ENCODE measurements around the gene CCDC57. TPM values are rescaled to one million over a fixed set of nuclear protein-coding genes. Genes with fewer than 3 reads are reported as not detected.

Gene CCDC57
- total RNA-seq, 4 donors from 2014 or later = 7.9 to 22.1 (median 9.8) TPM

- WGBS, 2 donors = 0 to 27% methylated on average over 1 to 3 of the region's 20 CpGs
- DNase-seq = no peak
- Histone ChIP-seq H3K4me3 (no peak overlapping the region), H3K27ac (peak overlapping the region; percentile 47 to 86 (median 78)), H3K36me3 (peaks cover 29 to 82% (median 34%) of the 10 kb centered on the region in 3 donors), H3K4me1 (peaks cover 69 to 99% (median 76%) of the 10 kb centered on the region in 3 donors), H3K27me3 (no peaks in the 10 kb centered on the region), H3K9me3 (no peaks in the 10 kb centered on the region)
- TF ChIP-seq POLR2A (IDR thresholded peaks at IDR 0.05) (peak in 1 of 4 donors; percentile 3), CTCF (IDR thresholded peaks at IDR 0.05) (no peak)
- intact Hi-C loops (cut with DNase I) = no loop called here
These were observed 29.5 kb upstream of the CCDC57 start for GRCh38 chr17:82241926-82242697.

GRCh38 chr17:82241183-82241925 is 28.7 kb upstream of the CCDC57 start:
- no peaks in the 10 kb centered on the region for H3K9me3 ChIP-seq
- TF ChIP-seq CTCF (IDR thresholded peaks at IDR 0.05) (no peak), POLR2A (IDR thresholded peaks at IDR 0.05) (peak in 2 of 4 donors; percentile 8 to 10)
- peak overlapping the region in 1 of 4 donors; percentile 2 for H3K4me3 ChIP-seq
- intact Hi-C loops (cut with DNase I) = no loop called here
- no peaks in the 10 kb centered on the region for H3K27me3 ChIP-seq
- peak overlapping the region; percentile 47 to 86 (median 78) for H3K27ac ChIP-seq
- H3K36me3 ChIP-seq = peaks cover 29 to 80% (median 34%) of the 10 kb centered on the region in 3 donors
- H3K4me1 ChIP-seq = peaks cover 66 to 99% (median 69%) of the 10 kb centered on the region in 3 donors
- WGBS, 2 donors = 17 to 90% methylated on average over 4 to 5 of the region's 27 CpGs
- no peak for DNase-seq

- no peaks in the 10 kb centered on the region for H3K27me3 ChIP-seq
- peaks cover 23 to 73% (median 28%) of the 10 kb centered on the region in 3 donors for H3K36me3 ChIP-seq
- TF ChIP-seq CTCF (IDR thresholded peaks at IDR 0.05) (no peak), POLR2A (IDR thresholded peaks at IDR 0.05) (no peak)
- intact Hi-C loops (cut with DNase I) = no loop called here
- no peak overlapping the region for H3K4me3 ChIP-seq
- DNase-seq = no peak
- 68 to 77% methylated on average over 4 to 9 of the region's 20 CpGs for WGBS, 2 donors
- H3K9me3 ChIP-seq = no peaks in the 10 kb centered on the region
- H3K4me1 ChIP-seq = peaks cover 68 to 99% (median 69%) of the 10 kb centered on the region in 3 donors
- peak overlapping the region; percentile 47 to 86 (median 78) for H3K27ac ChIP-seq
These were observed 28.0 kb upstream of the CCDC57 start for GRCh38 chr17:82240506-82241182.

- H3K27me3 ChIP-seq = no peaks in the 10 kb centered on the region
- peaks cover 17 to 66% (median 22%) of the 10 kb centered on the region in 3 donors for H3K36me3 ChIP-seq
- no peaks in the 10 kb centered on the region for H3K9me3 ChIP-seq
- no peak for DNase-seq
- intact Hi-C loops (cut with DNase I) = loop anchor here (5.0 kb wide), 1 partner anchor 82 kb away; no protein-coding TSS in a partner anchor
- WGBS, 2 donors = 81% methylated on average over 5 of the region's 22 CpGs; no CpG with 5 or more reads in 1 of the 2 donors
- no peak overlapping the region for H3K4me3 ChIP-seq
- H3K4me1 ChIP-seq = peaks cover 74 to 99% (median 75%) of the 10 kb centered on the region in 3 donors
- peak overlapping the region; percentile 62 to 86 (median 78) for H3K27ac ChIP-seq
- no peak for TF ChIP-seq CTCF (IDR thresholded peaks at IDR 0.05)
- no peak for TF ChIP-seq POLR2A (IDR thresholded peaks at IDR 0.05)
These were observed 27.4 kb upstream of the CCDC57 start for GRCh38 chr17:82239926-82240505.

Data from esophagus squamous epithelium (tissue), 5 donors.